Urothelium cell line (cell line): Measurements from ENCODE around the gene CCT6A.
A peak's percentile ranks its signal among the peaks of the same experiment; 100 is the strongest.
"Not testable (repeated sequence)": the region's sequence is repeated elsewhere in the genome, so short reads cannot be mapped to it uniquely, and the experiment has no call there.

Source experiments
- DNase-seq: peaks from one replicate; pipeline ENCODE4 v3.0.0; 2011; ENCODE audit warnings: low spot score, mixed read lengths
- FAIRE-seq: peaks from 2 replicates; lab custom pipeline; 2011; peaks lifted over from hg19 to GRCh38; lab: Jason Lieb, UNC

The CCT6A gene

DNA sequence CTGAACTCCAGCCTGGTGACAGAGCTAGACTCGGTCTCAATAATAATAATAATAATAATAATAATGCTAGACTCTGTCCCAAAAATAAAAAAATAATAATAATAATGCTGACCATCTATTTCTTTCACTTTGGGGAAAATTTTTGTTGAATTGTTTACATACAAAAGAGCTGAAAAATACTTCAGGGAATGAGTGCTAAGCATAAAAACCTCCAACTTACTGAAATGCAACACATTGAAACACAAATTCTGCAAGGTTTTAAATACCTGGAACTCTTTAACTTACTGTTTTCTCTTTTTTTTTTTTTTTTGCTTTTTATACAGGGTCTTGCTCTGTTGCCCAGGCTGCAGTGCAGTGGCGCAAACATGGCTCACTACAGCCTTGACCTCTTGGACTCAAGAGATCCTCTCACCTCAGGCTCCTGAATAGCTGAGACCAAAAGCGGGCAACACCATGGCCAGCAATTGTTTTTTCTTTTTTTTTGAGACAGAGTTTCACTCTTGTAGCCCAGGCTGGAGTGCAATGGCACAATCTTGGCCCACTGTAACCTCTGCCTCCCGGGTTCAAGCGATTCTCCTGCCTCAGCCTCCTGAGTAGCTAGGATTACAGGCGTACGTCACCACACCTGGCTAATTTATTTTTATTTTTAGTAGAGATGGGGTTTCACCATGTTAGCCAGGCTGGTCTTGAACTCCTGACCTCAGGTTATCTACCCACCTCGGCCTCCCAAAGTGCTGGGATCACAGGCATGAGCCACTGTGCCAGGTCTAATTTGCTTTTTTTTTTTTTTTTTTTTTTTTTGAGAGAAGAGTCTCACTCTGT, 46.8 kb downstream of the CCT6A start:
- DNase-seq, FAIRE-seq: not testable (repeated sequence)

DNA sequence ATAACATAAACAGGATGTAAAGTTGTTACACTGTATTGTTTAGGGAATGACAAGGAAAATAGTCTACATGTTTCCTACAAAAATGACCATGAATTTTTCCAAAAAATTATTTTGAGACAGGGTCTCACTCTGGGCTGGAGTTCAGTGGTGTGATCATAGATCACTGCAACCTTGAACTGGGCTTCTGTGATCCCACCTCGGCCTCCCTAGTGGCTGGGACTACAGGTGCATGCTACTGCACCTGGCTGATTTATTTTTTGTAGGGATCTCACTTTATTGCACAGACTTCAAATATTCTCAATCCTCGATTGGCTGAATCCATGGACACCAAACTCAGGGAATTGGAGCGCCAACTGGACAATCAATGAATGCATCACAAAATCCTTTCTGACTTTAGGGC, 48.1 kb downstream of the CCT6A start:
- DNase-seq, result no peak
- FAIRE-seq, result no peak

DNA sequence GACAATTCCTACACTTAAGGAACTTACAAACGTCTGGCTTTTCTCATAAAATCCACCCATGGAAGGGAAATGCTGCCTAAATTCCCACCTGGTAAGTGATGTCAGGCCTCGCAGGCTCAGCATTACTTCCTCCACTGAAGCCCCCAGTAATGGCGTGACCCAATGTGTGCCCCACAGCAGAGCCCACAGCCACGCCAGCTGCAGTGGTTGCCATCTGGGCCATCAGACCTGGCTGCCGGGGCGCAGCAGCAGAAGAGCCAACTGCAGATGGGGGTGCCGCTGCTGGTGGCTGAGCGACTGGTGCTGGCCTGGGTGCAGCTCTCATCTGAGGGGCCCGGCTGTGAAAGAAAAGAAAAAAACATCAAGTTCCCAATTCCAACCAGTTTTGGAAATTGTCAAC, 52.6 kb downstream of the CCT6A start:
- not testable (repeated sequence) for DNase-seq, FAIRE-seq

DNA sequence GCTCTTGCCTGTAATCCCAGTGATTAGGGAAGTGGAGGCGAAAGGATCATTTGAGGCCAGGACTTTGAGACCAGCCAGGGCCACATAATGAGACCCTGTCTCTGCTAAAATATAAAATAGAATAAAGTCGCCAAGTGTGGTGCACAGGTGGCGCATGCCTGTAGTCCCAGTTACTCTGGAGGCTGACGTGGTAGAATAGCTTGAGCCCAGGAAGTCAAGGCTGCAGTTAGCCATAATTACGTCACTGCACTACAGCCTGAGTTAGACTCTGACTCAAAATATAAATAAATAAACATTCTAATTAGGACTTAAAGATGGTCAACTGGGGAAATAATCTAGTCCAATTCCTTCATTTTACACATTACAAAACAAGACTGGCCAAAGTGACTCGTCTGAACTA, 53.9 kb downstream of the CCT6A start:
- DNase-seq (no peak), FAIRE-seq (no peak)

DNA sequence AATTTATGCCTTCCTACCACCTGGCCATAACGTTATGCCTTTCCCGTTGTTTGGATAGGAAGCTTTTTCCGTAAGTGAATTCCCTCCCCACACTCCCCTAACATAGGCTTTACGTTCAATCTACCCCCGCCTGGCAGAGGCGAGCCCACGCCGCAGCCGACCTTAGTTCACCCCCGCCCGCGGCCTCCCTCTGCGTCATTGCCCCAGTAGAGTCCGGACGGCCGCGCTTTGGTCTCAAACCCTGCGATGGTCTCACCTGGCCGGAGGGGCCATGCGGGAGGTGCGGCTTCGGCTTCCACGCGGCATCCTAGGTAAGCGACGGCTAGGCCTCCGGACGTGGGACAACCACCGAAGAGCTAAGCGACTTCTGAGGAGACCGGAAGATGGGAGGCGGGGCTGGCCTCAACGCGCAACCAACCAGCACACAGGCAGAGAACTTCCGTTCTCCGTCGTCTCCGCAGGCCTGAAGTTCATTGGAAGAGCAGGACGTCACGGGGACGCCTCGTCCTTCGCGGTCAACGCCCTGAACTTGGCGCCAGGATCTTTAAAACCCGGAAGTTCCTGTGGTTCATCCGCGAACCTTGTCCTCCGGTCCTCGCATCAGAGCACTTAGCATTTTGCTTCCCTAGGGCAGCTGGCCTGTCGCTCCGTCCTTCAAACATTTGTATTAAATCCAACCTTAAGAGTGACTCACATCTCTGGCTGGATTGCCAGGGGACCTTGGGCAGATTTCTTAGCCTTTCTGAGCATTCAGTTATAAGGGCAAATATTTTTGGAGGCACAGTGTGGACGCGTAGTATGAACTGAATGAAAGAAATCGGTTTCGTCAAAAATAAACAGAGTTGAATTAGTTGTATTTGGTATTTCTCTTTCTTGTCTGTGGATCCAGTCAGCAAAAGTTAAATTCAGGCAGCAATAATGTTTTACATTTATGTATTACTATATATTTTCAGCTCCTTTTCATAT, 54.8 kb downstream of the CCT6A start, which contains the start of gene CHCHD2:
CHCHD2 (minus strand) TSS at position 369 of the 966 bp plus-strand sequence; CDS start at position 306, 63 bp downstream.
- DNase-seq (peak; percentile 99), FAIRE-seq (peak; percentile 92)

DNA sequence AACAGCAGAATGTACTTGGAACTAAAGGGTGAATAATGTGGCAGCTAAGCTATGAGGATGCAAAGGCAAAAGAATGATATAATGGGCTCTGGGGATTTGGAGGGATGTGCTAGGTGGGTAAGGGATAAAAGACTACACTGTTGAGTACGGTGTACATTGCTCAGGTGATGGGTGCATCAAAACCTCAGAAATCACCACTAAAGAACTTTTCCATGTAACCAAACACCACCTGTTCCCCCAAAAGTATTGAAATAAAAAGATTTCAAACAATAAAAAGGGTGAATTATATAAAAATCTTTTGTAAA, 56.3 kb downstream of the CCT6A start:
- no peak for FAIRE-seq
- DNase-seq, result no peak

DNA sequence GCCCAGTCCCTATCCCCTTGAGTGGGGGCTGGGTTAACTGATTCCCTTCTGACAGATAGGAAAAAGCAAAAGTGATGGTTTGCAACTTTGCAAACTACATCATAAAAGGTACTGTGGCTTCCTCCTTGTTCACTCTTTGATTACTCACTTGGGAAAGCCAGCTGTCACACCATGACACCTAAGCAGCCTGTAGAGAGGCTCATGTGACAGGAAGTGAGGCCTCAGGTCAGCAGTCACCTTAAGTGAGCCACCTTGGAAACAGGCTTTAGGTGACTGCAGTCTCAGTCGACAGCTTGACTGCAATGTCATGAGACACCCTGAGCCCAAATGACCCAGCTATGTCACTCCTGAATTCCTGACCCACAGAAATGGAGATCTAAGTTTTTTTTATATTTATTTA, 59.0 kb downstream of the CCT6A start:
- DNase-seq (no peak), FAIRE-seq (no peak)

DNA sequence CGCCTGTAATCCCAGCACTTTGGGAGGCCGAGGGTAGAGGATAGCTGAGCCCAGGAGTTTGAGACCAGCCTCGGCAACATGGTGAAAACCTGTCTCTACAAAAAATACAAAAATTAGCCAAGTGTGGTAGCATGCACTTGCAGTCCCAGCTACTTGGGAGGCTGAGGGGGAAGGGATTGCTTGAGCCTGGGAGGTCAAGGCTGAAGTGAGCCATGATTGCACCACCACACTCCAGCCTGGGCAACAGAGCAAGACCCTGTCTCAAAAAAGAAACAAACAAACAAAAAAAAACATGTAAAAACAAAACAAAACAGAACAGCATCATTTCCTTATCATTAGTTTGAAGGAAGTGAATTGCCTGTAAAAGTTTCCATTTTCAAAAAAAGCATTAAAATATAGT, 60.7 kb downstream of the CCT6A start:
- DNase-seq, FAIRE-seq: not testable (repeated sequence)
